Testis (tissue), 2 donors: Measurements from ENCODE around the gene FREM1.

ENCODE experiments used
- CTCF ChIP-seq, 3 experiments: fragments of 450-650 bp in 2 of 3; fragments of 200-600 bp in 1 of 3; sonication (generic) in 1 of 3; IDR thresholded peaks; one replicate each; pipeline ENCODE4 v1.5.1; 2016 to 2019; ENCODE audit warnings: antibody characterized with exemption in 3 of 3, mild to moderate bottlenecking in 2 of 3, moderate library complexity in 1 of 3
- POLR2A ChIP-seq: fragments of 450-650 bp; IDR thresholded peaks from one replicate; pipeline ENCODE4 v1.6.1; 2017; ENCODE audit warnings: antibody characterized with exemption, mild to moderate bottlenecking, moderate library complexity

DNA sequence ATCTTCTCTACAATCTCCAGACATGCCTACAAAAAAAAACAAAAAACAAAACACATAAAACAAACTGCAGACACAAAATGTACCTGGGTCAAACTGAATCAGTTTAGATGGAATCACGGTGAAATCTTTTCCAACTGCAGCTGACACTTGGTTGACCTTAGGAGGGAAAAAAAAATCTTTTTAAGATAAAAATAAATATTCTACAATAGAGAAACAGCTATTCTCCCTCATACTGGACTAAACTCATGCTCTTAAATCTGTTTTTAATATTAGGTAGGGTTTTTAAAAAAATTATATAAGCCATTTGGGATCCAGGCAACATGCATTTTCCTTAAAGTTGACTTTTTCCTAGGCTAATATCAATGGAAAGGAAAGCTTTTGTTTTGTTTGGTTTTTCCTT, 153.9 kb downstream of the FREM1 start:
- TF ChIP-seq POLR2A = no peak
- TF ChIP-seq CTCF (IDR thresholded peaks at IDR 0.05) = no peak
